ENCODE data around the gene PTH2R.
"Not testable (repeated sequence)": the region's sequence is repeated elsewhere in the genome, so short reads cannot be mapped to it uniquely, and the experiment has no call there.

PTH2R gene

DNA sequence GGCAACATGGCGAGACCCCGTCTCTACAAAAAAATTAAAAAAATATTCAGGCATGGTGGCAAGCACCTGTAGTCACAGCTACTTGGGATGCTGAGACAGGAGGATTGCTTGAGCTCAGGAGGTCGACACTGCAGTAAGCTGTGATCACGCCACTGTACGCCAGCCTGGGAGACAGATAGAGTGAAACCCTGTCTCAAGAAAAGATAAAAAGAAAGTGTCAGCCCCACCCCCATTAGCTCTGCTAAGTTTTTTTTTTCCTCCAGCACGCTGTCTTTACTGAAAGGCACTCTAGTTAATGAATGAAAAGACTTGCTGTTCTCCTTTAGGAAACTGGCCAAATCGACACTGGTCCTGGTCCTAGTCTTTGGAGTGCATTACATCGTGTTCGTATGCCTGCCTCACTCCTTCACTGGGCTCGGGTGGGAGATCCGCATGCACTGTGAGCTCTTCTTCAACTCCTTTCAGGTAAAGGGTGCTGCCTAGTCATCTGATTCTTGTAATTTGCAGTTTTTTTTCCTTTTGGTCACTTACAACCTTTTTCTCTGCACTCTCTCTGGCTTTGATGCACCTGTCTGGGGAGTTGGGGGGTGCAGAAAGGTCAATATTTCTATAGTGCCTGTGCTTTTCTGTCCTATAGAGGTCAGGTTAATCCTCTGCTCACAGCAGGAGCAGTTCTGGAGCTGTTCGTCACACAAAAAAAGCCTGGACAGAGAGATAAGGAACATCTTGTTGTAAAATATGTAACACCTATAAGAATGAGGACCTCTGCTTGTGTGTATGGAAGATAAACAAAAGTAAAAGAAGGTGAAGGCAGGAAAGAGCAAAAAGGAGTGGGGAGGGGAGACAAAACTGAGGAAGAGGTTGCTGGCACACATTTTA lies 82.3 kb downstream of the PTH2R start:
- H3K4me3 ChIP-seq (ENCODE audit: low read length): no peak overlapping the region
- no peak for TF ChIP-seq ZNF274 (IDR thresholded peaks at IDR 0.05; ENCODE audit: low read depth, low read length)

DNA sequence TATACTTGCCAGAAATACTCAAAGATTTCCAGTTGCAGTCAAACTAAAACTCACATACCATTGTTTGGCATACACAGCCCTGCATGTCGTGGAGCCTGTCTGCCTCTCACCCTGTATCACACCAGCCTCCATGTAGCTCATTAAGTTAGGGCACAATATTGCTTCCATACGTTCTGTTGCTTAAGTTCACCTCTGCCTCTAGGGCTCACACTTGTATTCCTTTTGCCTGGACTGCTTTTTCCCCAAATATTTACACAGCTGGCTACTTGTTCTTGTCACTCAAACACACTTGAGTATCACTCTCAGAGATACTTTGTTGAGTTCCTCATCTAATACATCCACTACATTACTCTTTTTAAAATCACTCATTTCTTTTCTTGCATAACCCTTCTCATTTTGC lies 83.1 kb downstream of the PTH2R start:
- TF ChIP-seq ZNF274 (IDR thresholded peaks at IDR 0.05; ENCODE audit: low read depth, low read length): no peak
- H3K4me3 ChIP-seq (ENCODE audit: low read length): no peak overlapping the region

DNA sequence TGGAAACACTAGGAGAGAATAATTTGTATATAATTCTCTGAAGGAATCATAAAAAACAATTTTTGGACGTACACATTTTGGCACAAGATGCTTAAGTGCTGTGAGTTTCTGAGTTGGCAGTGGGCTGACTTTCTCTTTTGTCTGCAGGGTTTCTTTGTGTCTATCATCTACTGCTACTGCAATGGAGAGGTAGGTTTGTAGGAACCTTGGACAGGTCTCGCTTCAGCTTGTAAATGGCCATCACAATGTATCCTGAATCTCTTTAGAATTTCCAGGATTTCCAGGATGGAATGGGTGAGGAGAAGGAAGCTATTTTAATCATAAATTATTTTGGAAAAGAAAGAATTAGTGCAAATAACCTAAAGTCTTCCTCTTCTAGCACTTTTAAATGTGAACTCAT lies 83.9 kb downstream of the PTH2R start:
- TF ChIP-seq ZNF274 (IDR thresholded peaks at IDR 0.05; ENCODE audit: low read depth, low read length): no peak

GRCh38 chr2:208491641-208492040 lies 85.0 kb downstream of the PTH2R start:
- H3K4me3 ChIP-seq (ENCODE audit: low read length): no peak overlapping the region
- no peak for TF ChIP-seq ZNF274 (IDR thresholded peaks at IDR 0.05; ENCODE audit: low read depth, low read length)

More for the DNA sequence above, 83.9 kb downstream of the PTH2R start:
- H3K4me3 ChIP-seq (ENCODE audit: low read length): no peak overlapping the region

DNA sequence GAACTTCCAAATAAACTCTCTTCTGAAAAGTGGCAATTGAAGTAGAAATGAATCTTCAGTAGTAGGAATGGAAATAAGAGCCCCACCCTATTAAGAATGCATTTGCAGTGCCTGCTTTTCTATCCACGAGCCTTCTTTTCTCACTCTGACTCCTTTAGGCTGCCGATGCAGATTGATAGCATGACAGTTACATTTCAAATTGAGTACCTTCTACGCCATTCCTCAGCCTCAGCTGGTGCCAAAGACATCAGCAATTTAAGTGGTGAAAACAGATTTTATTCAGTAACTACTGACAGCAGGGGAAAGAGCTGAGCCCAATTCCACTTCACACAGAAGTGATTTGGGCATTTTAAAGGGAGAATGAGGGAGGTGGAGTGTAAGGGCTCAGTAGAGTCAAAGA lies 85.5 kb downstream of the PTH2R start:
- H3K4me3 ChIP-seq (ENCODE audit: low read length): no peak overlapping the region
- no peak for TF ChIP-seq ZNF274 (IDR thresholded peaks at IDR 0.05; ENCODE audit: low read depth, low read length)

GRCh38 chr2:208493186-208493585 lies 86.6 kb downstream of the PTH2R start:
- H3K4me3 ChIP-seq (ENCODE audit: low read length): no peak overlapping the region
- TF ChIP-seq ZNF274 (IDR thresholded peaks at IDR 0.05; ENCODE audit: low read depth, low read length): no peak

DNA sequence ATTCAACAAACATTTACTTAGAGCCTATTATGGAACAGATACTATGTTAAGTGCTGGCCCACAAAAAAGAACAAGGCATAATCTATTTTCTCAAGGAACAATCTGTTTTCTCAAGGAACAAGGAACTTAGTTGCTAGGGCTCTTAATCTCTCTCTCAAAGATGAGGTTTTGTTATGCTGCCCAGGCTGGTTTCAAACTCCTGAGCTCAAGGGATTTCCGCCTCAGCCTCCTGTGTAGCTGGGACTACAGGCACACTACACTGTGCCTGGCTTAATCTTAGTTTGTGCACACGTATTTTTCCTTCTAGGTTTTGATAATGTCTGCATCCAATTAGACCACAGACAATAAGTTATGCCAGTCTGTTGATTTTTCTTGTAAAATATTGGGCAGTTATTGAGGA lies 89.5 kb downstream of the PTH2R start:
- no peak for TF ChIP-seq ZNF274 (IDR thresholded peaks at IDR 0.05; ENCODE audit: low read depth, low read length)
- no peak overlapping the region for H3K4me3 ChIP-seq (ENCODE audit: low read length)

- no peak for TF ChIP-seq ZNF274 (IDR thresholded peaks at IDR 0.05; ENCODE audit: low read depth, low read length)
- H3K4me3 ChIP-seq (ENCODE audit: low read length): no peak overlapping the region
Measured at GRCh38 chr2:208501206-208501605, 94.6 kb downstream of the PTH2R start.

- H3K4me3 ChIP-seq (ENCODE audit: low read length): no peak overlapping the region
- no peak for TF ChIP-seq ZNF274 (IDR thresholded peaks at IDR 0.05; ENCODE audit: low read depth, low read length)
Measured at GRCh38 chr2:208502288-208502687, 95.7 kb downstream of the PTH2R start.

DNA sequence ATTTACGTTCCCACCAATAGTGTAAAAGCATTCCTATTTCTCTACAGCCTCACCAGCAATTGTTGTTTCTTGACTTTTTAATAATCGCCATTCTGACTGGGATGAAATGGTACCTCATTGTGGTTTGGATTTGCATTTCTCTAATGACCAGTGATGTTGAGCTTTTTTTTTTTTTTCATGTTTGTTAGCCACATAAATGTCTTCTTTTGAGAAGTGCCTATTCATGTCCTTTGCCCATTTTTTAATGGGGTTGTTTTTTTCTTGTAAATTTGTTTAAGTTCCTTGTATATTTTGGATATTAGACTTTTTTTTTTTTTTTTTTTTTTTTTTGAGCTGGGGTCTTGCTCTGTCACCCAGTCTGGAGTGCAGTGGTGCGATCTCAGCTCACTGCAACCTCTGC lies 98.8 kb downstream of the PTH2R start:
- H3K4me3 ChIP-seq (ENCODE audit: low read length): not testable (repeated sequence)

GRCh38 chr2:208509586-208509985 lies 103.0 kb downstream of the PTH2R start:
- no peak for TF ChIP-seq ZNF274 (IDR thresholded peaks at IDR 0.05; ENCODE audit: low read depth, low read length)
- H3K4me3 ChIP-seq (ENCODE audit: low read length): no peak overlapping the region

DNA sequence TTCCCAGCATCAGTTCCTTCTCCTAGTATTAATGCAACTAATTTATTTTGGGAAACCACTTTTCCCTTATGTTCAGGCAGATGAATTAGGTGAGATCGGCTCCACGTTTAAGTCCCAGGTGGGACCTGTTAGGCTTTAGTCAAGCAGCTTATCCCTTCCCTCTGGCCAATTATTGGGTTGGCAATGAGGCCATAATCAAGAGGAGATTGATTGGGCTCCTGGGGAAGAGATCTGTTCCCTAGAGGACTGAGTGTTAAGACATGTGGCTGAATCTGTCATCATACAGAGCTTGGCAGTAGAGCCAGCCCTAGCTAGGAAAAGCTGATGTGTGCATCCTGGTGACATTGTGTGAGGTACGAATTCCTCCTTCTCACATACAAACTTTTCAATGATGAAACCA lies 104.4 kb downstream of the PTH2R start:
- H3K4me3 ChIP-seq (ENCODE audit: low read length): no peak overlapping the region

DNA sequence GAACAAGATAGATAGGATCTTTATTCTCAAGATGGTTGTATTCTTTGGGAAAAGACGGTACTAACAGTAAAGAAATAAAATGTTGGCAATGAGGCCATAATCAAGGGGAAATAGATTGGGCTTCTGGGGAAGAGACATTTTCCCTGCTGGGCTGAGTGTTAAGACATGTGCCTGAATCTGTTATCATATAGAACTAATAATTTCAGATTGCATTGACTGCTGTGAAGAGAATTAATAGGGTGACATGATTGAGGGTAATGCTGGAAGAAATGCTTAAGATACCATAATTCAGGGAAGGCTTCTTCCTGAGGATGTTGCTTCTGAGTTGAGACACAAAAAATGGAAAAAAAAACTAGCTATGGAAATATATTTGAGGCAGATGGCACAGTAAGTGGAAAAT lies 105.0 kb downstream of the PTH2R start:
- TF ChIP-seq ZNF274 (IDR thresholded peaks at IDR 0.05; ENCODE audit: low read depth, low read length): no peak
- no peak overlapping the region for H3K4me3 ChIP-seq (ENCODE audit: low read length)

More for the DNA sequence above, 104.4 kb downstream of the PTH2R start:
- no peak for TF ChIP-seq ZNF274 (IDR thresholded peaks at IDR 0.05; ENCODE audit: low read depth, low read length)

DNA sequence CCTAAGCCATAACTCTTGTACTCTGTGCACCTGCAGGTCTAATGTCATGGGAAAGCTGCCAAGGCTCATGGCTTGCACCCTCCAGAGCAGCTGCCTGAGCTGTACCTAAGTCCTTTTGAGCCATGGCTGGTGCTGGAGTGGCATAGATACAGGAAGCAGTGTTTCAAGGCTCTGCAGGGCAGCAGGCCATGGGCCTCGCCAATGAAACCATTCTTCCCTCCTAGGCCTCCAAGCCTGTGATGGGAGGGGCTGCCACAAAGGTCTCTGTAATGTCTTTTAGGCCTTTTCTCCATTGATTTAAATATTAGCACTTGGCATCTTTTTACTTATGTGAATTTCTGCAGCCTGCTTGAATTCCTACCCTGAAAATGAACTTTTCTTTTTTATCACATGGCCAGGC lies 108.5 kb downstream of the PTH2R start:
- H3K4me3 ChIP-seq (ENCODE audit: low read length): no peak overlapping the region
- TF ChIP-seq ZNF274 (IDR thresholded peaks at IDR 0.05; ENCODE audit: low read depth, low read length): no peak

GRCh38 chr2:208523069-208523468 lies 116.5 kb downstream of the PTH2R start:
- H3K4me3 ChIP-seq (ENCODE audit: low read length): not testable (repeated sequence)

- not testable (repeated sequence) for H3K4me3 ChIP-seq (ENCODE audit: low read length)
Measured at GRCh38 chr2:208525165-208525564, 118.6 kb downstream of the PTH2R start.
